ENCODE measurements around the gene PRKG1.

DNA sequence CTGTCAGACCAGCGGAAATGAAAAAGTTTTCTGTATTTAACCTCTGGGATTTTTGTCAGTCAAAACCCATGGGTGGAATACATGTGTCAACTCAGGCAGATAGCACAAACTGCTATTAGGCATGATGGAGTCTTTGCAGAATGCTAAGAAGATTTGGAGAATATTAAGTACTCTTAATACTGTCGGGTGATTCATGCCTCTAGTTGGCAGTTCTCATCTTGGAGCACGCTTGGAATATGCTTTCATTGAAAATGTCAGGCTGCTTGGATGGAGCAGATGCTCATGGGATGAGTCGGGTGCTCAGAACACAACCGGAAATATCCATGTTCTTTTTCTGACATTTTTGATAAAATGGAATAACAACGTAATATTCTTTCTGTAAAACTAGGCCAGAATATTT, 27.6 kb upstream of the PRKG1 start:
- TF ChIP-seq CTCF (IDR thresholded peaks at IDR 0.05; ENCODE audit: insufficient read depth, low read length) = no peak
- no peak for TF ChIP-seq POLR2AphosphoS5 (IDR thresholded peaks at IDR 0.05; ENCODE audit: low read depth)
- TF ChIP-seq GABPA (IDR thresholded peaks at IDR 0.05; ENCODE audit: low read depth) = no peak
- TF ChIP-seq, protein P1, sequence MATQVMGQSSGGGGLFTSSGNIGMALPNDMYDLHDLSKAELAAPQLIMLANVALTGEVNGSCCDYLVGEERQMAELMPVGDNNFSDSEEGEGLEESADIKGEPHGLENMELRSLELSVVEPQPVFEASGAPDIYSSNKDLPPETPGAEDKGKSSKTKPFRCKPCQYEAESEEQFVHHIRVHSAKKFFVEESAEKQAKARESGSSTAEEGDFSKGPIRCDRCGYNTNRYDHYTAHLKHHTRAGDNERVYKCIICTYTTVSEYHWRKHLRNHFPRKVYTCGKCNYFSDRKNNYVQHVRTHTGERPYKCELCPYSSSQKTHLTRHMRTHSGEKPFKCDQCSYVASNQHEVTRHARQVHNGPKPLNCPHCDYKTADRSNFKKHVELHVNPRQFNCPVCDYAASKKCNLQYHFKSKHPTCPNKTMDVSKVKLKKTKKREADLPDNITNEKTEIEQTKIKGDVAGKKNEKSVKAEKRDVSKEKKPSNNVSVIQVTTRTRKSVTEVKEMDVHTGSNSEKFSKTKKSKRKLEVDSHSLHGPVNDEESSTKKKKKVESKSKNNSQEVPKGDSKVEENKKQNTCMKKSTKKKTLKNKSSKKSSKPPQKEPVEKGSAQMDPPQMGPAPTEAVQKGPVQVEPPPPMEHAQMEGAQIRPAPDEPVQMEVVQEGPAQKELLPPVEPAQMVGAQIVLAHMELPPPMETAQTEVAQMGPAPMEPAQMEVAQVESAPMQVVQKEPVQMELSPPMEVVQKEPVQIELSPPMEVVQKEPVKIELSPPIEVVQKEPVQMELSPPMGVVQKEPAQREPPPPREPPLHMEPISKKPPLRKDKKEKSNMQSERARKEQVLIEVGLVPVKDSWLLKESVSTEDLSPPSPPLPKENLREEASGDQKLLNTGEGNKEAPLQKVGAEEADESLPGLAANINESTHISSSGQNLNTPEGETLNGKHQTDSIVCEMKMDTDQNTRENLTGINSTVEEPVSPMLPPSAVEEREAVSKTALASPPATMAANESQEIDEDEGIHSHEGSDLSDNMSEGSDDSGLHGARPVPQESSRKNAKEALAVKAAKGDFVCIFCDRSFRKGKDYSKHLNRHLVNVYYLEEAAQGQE (IDR thresholded peaks at IDR 0.05; ENCODE audit: insufficient replicate concordance, low read depth) = no peak

Measured in HL-60 (cell line).